GM19395 (cell line): Measurements from ENCODE around the gene AATK.

Source experiments
- ATAC-seq: cut with Tn5 transposase; IDR thresholded peaks from one replicate; pipeline ENCODE4 v1.9.1; 2021; ENCODE audit warnings: mild to moderate bottlenecking, moderate library complexity; ENCODE audit not compliant: unreplicated experiment

The AATK gene

DNA sequence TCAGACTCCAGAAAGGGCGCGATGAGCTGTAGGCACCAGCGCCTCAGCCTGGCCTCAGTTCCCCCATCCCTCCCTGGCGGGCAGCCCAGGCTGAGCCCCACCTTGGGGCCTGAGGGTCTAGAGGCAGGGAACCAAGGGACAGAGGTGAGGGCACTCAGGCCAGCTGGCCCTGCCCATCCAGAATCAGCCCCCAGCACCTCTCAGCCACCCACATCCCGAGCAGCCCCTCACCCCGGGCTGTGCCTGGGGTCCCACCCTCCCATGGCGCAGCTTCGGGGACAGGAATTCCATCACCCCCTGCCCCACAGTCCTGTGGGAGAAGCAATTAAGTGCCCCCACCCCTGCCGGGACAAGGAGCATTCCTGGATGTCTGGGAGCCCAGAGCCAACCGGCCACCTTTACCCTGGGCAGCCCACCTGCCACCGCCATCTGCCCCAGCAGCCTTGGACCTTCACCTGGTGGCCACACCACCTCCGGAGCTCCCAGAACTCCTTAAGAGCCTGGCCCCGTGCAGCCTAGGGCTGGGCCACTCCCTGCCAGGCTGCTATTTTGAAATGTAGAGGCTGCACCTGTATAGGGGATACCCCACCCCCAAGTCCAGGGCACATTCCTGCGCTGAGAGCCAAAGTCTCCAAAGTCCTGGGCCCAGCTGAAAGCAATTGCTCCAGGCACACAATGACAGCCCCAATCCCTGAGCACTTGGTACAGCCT is 34.4 kb downstream of the AATK start:
- no peak for ATAC-seq

DNA sequence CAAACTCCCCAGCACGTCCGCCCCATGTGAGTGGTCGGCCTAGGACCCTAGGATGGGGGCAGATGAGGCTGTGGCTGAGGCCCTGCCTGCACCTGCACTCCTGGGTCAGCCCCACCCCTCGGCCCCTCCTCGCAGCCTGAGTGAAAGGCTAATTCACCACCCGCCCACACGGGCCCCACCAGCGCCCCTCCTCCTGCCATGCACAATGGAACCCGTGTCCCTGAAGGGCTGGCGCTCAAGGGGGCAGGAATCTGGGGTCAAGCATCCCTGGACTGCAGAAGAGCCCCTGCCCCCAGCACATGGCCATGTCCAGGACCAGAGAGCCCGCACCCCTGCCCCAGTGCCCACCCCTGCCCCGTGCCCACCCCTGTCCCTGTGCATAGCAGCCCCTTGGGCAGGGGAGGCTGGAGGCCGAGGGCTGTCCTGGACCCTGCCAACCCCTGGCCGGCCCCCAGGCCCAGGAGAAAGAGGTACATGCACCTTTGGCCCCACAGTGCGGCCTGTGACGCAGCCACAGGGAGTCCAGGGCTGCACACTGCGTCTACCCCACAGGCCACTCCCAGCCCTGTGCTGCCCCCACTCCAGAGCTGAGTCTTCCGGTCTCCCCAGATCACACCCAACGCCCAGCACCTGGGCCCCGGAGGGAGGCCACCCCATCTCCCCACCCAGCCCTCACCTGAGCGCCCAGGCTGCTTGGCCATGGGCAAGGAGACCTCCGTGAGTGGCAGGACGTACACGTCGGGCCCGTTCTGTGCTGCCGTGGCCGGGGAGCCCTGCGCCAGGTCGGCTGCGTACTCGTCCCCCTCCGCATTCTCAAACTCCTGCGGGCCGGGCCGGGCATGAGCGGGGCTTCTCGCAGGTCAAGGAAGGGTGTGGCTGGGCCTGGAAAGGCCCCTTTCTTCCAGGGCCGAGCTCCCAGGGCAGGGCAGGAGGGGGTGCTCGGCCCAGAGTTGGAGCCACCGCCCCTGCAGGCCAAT is 35.3 kb downstream of the AATK start:
- ATAC-seq, result no peak

DNA sequence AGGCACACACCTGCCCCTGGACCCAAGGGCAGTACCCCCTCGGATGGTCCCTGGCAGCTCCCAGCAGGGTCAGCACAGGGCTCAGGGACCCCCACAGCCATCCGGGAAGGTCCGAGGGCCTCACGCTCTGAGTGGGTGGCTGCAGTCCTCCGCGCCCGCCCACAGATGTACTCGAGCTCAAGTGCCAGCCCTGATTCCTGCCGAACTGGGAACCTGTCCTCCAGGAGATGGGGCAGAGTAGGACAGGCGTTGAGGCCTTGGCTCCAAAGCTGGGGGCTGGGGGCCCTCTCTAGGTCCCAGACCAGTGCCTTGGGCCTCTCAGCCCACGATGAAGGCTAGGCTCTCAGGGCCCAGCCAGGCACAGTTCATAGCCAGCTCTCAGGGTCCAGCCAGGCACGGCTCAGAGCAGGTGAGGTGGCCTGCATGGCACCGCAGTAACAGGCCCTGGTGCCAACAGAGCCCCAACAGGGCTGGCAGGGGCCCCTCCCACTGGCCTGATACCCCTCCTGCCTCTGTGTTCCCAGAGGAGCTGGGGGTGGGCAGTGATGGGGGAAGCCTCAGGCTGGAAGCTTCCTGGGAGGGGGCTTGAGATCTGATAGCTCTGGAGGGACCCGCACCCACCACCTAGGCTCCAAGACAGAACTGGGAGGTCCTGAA is 36.2 kb downstream of the AATK start:
- ATAC-seq, result no peak

DNA sequence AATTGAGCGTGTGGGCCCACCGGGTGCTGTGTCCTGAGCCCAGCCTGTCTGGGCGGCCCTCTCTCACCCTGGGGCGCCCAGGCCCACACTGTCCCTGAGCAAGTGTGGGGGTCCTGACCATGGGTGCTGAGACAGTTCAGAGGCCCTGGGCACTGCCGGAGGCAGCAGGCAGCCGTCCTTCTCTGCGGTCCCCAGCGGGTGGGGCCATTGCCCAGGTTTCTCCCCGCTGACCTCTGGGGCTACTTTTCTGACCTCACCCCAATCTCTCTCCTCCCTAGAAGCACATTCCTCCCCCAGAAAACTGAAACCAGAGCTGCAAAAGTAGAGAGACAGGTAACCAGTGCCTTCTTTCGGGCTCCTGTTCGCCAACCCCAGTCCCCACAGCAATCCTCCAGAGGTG is 36.7 kb downstream of the AATK start:
- ATAC-seq, result no peak

DNA sequence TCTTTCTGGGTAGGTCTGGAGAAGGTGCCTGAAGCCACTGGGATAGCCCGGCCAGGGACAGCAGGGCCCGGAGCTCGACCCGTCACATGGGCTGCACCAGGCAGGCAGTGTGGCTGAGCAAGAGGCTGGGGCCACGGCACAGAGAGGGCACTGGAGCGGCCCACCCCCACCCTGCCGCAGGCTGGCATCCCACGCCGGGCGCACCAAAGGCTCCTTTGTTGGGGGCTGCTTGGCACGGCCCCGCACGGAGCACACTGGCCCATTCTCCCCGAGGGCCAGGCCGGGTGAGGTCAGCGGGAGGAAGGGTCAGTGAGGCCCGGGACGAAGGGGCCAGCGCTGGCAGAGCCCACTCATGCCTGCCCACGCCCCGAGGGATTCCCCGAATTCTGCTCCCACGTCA is 37.2 kb downstream of the AATK start:
- no peak for ATAC-seq

DNA sequence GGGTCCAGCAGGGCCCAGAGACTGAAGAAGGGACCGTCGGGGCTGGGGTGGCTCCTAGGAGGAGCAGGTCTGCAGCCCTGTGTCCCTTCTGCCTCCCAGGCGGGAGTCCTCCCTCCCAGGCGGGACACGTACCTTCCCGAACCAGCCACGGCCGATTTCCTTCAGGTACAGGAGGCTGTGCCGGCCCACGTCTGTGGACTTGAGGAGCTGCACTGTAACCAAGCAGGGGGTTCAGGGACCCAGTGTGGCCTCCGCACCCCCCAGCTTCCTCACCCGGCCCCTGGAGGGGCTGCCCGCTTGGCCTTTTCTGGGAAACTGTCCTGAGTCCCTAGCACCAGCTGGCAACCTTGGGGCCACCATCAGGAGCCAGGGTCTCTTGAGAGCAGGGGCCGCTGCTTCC is 37.7 kb downstream of the AATK start:
- no peak for ATAC-seq

DNA sequence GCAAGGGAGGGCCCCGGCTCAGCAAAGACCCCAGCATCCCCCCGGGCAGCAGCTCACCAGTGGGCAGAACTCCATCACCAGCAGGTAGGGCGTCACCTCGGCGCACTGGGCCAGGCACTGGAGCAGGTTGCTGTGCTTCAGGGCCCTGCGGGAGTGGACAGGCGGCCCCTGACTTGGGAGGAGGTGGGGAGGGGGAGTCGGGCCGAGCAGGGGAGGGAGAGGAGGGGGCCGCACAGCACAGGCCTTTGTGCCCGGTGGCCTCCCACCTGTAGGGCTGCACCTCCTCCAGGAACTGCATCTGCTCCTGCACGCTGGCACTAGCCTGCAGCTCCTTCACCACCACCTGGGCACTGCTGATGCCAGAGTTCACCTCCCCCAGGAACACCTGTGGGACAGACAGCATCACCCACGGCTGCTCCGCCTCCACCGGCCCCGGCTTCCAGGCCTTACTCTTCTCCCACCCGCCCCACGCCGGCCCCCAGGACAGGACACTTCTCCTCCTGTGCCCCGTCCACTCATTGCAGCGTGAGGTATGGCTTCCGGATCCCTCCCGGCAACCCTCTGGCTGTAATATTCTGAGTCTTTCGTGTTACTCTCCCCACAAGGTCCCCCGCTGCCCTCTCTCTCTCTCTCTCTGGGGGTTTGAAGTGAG is 38.4 kb downstream of the AATK start:
- ATAC-seq, result no peak

DNA sequence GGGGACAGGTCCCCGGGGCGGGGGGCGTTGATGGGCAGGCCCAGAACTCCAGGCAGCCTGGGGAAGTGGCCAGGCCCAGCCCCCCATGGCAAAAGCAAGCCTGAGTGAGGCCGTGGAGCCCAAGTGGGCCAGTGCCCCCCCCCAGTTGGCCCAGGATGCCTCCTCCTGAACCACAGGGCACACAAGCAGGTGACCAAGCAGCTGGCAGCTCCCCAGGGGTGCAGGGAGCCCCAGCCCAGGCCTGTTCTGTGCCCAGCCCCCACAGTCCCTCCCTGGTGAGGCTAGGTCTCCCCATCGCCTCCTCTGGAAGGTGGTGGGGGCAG is 38.9 kb downstream of the AATK start:
- ATAC-seq, result no peak

DNA sequence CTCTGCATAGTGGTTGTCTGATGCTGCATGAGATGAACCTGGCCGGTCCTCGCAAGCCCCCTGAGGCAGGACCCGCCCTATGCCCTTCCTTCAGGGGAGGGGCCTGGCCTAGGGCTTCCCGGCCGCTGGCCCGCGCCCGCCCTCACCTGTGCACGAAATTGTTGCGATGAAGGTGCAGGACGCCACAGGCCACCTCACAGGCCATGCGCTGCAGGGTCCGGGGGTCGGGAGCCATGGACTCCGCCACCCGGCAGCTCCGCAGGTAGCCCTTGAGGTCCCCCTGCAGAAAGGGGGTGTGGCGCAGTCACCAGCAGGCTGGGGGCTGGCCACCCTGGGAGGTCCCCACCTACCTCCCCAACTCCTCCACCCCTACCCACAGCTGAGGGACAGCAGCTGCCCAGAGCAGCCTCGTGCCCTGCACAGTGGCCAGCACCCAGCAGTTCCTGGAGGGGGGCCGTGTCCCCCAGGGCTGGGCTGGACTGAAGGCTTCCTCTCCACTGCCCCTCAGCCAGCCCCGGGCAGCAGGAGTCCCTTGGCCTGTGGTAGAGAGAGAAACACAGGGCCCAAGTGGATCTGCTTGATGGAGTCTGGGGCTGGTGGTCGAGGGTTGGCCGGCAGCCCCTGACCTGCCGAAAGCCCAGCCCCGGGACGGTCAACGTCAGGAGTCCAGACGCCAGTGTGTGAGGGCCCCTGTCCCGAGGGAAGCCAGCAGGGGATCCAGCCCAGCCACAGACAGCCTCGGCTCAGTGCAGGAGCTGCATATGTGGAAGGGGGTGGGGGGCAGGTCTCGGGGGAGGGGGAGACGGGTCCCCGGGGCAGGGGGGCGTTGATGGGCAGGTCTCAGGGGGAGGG is 39.5 kb downstream of the AATK start:
- no peak for ATAC-seq

DNA sequence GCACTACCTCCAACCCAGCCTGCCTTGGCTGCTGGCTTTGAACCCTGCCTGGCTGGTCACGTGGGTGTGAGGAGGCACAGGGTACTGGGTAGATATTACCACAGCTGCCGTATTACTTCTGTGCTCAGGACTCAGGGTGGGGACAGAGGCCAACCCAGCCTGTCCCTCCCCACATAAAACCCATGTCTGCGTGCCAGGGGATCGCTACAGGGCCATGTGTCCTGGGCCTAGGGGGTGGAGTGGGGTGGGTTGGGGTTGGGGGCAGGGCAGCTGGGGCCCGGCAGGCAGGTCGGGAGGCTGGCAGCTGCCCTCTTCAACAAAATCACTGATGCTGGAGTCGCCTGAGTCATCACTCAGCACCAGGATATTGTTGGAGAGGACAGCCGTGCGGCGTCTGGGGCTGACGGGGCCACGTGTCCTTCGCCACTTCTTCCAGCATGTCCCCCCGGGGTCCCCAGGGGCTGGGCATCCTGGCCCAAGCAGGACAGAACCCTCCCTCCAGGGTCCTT is 40.4 kb downstream of the AATK start:
- ATAC-seq, result no peak

DNA sequence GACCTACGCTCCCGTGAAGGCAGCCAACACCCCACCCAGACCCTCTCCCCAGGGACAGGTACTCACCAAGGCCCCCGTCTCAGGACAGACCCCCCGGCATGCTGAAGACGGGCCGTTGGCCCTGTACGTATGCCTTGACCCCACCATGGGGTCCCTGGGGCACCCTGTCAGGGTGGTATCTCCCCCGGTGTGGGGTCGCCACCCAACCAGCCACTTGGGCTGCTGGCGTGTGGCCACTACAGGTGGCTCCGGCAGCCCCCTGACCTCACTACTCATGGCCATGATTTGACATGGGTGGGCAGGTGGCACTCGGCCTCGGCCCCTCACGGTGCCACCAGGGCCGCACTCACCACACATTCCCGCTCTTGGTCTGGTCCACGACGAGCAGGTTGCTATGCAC is 41.6 kb downstream of the AATK start:
- no peak for ATAC-seq

DNA sequence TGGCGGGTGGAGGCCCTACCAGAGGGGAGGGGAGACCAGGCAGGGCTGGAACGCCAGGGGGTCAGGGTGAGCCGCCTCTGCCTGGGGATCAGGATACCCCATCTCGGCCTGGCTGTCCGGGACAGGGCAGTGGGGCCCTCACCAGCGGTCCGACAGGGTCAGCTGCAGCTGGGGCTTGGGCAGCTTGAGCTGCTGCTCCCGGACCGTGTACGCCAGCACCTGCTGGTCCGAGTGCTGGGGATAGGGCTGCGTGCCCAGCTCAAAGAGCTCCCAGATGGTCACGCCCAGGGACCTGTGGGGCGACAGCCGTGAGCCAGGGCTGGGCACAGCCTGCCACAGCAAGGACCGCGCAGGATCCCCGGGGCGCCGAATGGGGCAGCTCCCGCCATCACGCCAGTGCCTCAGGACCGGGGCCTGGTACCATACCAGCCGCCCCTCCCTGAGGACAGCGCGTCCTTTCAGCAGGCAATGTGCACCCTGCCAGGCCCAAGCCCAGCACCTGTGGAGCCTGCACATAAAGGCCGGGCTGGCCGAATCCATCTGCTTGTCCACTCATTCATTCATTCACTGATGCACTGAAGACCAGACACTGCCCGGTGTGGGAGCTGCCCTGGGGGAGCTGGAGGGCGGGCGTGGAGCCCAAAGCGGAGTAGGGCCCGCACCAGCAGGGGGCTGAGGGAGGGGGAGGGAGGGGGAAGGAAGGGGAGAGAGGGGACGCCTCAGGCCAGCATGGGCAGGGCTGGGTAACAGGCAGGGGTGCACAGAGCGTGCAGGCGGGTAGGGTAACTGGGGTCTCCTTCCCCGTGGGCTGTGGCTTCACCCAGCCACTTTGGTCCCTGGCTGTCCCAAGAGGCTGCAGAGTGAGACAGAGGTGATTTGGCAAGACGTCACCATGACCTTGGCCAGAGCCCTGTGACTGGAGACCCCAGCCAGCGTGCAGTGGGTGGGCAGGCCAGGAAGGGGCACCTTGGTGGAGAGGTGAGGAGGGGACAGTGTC is 42.7 kb downstream of the AATK start:
- ATAC-seq, result no peak

DNA sequence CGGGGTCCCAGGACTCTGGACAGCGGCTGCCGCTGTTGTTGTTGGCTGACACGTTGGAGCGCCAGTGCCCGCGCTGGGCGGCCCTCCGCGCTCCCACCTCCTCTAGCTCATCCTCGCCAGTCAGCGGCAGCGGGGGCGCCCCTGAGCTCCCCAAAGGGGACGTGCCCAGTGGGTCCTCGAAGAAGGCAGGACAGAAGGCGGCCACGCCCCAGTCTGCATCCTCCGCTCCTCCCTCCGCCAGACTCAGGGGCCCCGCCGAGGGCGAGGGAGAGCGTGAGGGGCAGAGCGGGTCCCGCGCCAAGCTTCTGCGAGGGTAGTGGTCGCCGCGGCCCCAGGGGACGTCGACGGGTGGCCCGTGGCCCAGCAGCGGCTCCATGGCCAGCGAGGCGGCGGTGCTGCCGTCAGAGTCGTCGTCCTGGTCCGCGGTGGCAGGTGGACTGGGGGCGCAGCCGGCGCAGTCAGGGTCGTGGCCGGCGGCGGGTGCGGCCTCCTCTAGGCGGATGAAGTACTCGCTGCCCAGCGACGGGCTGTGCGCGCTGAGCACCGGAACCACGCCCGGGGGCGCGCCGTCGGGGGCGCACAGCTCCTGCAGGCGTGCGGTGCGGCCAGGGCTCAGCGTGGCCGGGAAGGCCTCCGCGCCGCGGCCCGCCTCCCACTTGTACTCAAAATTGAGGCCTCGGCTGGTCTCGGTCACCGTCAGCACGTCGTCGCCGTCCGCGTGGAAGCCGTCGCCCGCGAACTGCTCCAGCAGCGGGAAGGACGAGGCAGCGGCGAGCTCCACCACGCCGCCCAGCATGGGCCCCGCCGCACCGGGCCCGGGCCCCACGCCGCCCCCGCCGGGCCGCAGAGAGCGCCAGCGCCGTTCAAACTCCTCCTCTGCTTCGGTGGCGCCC is 43.9 kb downstream of the AATK start:
- ATAC-seq, result no peak

DNA sequence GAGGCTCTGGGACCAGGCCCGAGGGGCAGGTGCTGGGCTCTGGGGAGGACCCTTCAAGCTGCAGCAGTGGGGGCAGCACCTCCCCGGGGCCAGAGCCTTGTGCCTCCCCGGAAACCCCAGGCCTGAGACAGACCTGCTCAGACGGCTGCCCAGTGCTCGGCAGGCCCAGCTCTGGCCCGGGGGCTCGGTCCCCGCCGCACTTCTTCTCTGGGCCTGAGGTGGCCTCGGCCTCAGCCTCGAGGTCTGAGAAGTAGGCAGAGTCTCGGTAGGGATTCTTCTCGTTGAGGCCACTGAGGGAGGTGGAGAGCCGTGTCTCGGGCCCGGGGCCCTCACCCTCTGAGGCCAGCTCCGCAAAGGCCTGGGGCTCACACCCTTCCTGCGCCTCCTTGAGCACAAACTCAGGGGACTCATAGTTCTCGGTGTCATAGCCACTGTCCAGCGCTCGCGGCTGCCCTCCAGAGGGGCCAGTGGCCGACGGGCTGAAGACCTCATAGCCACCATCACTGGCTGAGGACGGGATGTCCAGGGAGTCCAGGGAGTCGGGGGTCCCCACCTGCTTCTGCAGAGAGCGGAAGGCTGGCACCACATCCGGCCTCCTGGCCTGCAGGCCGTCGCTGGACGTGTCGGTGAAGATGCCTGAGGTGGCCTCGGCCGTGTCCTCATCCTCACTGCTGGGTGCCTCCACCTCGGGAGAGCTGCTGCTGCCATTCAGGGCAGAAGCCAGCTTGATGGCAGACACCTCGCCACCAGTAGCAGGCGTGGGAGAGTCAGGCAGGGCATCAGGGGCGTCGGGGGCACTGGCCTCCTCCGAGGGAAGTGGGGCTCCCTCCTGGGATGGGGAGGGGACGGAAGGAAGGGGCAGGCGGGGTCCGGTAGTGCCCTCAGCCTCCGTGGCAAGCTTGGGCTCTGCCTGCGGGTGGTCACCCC is 45.1 kb downstream of the AATK start:
- ATAC-seq, result no peak

DNA sequence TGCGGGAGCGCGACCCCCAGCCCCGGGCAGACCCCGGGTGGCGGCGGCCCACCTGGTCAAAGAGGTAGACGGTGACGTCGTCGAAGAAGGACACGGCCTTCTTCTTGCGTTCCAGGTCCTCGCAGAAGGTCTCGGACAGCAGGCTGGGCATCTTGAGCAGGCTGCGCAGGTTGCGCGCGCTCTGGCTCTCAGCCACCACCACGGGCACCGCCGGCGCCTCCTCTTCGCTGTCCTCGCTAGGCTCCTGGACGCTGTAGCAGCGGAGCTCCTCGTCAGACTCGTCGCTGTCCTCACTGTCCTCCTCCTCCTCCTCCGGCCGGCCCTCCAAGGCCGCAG is 45.9 kb downstream of the AATK start:
- no peak for ATAC-seq

DNA sequence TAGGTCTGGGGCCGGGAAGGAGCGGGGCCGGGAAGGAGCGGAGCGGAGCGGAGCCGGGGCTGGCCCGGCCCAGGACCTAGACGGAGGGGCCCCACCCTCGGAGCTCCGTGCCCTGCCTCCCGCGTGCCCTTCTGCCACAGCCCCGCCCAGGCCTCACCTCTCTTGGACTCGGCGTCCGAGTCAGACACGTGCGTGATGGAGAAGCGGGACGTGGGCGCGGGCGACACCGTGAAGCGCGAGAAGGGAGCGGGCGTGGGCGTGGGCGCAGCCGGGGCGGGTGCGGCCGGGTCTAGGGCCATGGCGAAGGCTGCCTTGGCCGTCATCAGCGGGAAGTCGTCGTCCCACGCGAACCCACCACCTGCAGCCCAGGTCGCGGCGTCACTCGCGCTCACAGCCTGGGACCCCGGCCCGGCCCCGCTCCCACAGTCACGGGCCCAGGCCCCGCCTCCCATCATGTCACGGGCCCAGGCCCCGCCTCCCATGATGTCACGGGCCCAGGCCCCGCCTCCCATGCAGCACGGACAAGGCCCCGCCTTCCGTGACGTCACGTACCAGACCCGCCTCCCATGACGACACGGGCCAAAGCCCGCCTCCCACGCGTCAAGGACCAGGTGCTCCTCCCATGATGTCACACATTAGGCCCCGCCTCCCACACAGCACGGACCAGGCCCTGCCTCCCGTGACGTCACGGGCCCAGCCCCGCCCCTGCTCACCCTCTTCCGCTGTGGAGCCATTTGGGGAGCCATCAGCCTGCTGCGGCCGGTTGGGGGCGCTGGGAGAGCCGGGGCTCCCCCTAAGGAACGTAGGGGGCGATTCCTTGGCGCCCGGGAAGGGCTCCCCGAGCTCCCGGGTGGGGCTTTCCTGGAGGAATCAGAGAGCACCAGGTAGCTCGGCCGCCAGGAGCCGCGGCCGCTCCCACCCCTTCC is 46.5 kb downstream of the AATK start:
- no peak for ATAC-seq
